DMS79 (cell line): Measurements from ENCODE around the gene LYVE1.
A peak's percentile ranks its signal among the peaks of the same experiment; 100 is the strongest.

Source experiments
- DNase-seq: peaks from one replicate; lab custom pipeline; 2025; lab: John Stamatoyannopoulos, UW

The LYVE1 gene

GRCh38 chr11:10558288-10558687 lies 10.2 kb downstream of the LYVE1 start:
- no peak for DNase-seq

GRCh38 chr11:10556590-10556989 lies 11.9 kb downstream of the LYVE1 start:
- no peak for DNase-seq

GRCh38 chr11:10551845-10552352 lies 16.6 kb downstream of the LYVE1 start:
- no peak for DNase-seq

GRCh38 chr11:10551290-10551592 lies 17.2 kb downstream of the LYVE1 start:
- DNase-seq: no peak

- DNase-seq: no peak
Measured at GRCh38 chr11:10550503-10551289, 17.8 kb downstream of the LYVE1 start.

- no peak for DNase-seq
Measured at GRCh38 chr11:10544491-10545465, 23.7 kb downstream of the LYVE1 start.

- DNase-seq: no peak
Measured at GRCh38 chr11:10543782-10544181, 24.7 kb downstream of the LYVE1 start.

- DNase-seq: no peak
Measured at GRCh38 chr11:10542776-10543175, 25.7 kb downstream of the LYVE1 start.

GRCh38 chr11:10541561-10541930 lies 26.9 kb downstream of the LYVE1 start:
- peak; percentile 52 for DNase-seq

- DNase-seq: peak; percentile 90
Measured at GRCh38 chr11:10540915-10541560, 27.4 kb downstream of the LYVE1 start, which contains the start of gene RNF141. Gene RNF141 (minus strand): TSS chr11:10541187. CDS start chr11:10534158, 7,029 bp downstream.

GRCh38 chr11:10540546-10540914 lies 27.9 kb downstream of the LYVE1 start:
- DNase-seq: no peak

GRCh38 chr11:10539339-10539738 lies 29.1 kb downstream of the LYVE1 start:
- no peak for DNase-seq

- no peak for DNase-seq
Measured at GRCh38 chr11:10538924-10539323, 29.5 kb downstream of the LYVE1 start.

- DNase-seq: no peak
Measured at GRCh38 chr11:10537600-10537999, 30.9 kb downstream of the LYVE1 start.

GRCh38 chr11:10534316-10534715 lies 34.1 kb downstream of the LYVE1 start:
- DNase-seq: no peak

GRCh38 chr11:10533323-10533722 lies 35.1 kb downstream of the LYVE1 start:
- DNase-seq: no peak

GRCh38 chr11:10532526-10532925 lies 35.9 kb downstream of the LYVE1 start:
- no peak for DNase-seq

- no peak for DNase-seq
Measured at GRCh38 chr11:10529279-10529678, 39.2 kb downstream of the LYVE1 start.

GRCh38 chr11:10528121-10528520 lies 40.3 kb downstream of the LYVE1 start:
- DNase-seq: no peak

GRCh38 chr11:10526974-10527918 lies 41.2 kb downstream of the LYVE1 start:
- DNase-seq: no peak

- DNase-seq: no peak
Measured at GRCh38 chr11:10524471-10524870, 44.0 kb downstream of the LYVE1 start.
